ENCODE measurements around the gene MIEF2.

- TF ChIP-seq CTCF (IDR thresholded peaks at IDR 0.05; ENCODE audit: insufficient read depth, low read length, poor library complexity, severe bottlenecking) (no peak), EZH2phosphoT487 (conservative IDR thresholded peaks at IDR 0.05; ENCODE audit: low read length) (no peak)
These were observed 20.4 kb downstream of the MIEF2 start for GRCh38 chr17:18280766-18281371.
